ENCODE results near the gene SLC24A3. TPM values are rescaled to one million over a fixed set of nuclear protein-coding genes. Genes with fewer than 3 reads are reported as not detected.

Gene SLC24A3
- total RNA-seq, 8 experiments from 2014 or later = 0.13 to 13.3 (median 7.0) TPM

GRCh38 chr20:19679900-19680495, 467.6 kb downstream of the SLC24A3 start:
- 79 to 96% (median 81%) methylated on average over 1 to 5 of the region's 5 CpGs; no CpG with 5 or more reads in 2 of the 10 experiments for WGBS, 10 experiments
- in situ Hi-C loops (cut with MboI; ENCODE audit: low pct_unique_long_range_greater_than_20kb in 2 of 9, low sequenced_read_pairs in 9 of 9, unreplicated experiment in 9 of 9) = loop anchor here in 2 of 9 experiments (25.0 kb wide), 3 partner anchors 207 to 332 kb away; partner anchors contain the start of gene NAA20 (in 1 of the 2)
- no peak overlapping the region for H3K27ac ChIP-seq

GRCh38 chr20:19682249-19682648, 469.8 kb downstream of the SLC24A3 start:
- 0 to 100% (median 46%) methylated on average over 1 to 2 of the region's 2 CpGs; no CpG with 5 or more reads in 4 of the 10 experiments for WGBS, 10 experiments
- Histone ChIP-seq H3K4me3 (no peak overlapping the region), H3K4me1 (replicated peaks in 1 of 2) (no peaks in the 10 kb centered on the region), H3K27ac (no peak overlapping the region)
- in situ Hi-C loops (cut with MboI; ENCODE audit: low pct_unique_long_range_greater_than_20kb in 2 of 9, low sequenced_read_pairs in 9 of 9, unreplicated experiment in 9 of 9) = loop anchor here in 2 of 9 experiments (25.0 kb wide), 3 partner anchors 205 to 330 kb away; partner anchors contain the start of gene NAA20 (in 1 of the 2)
- no peak for ATAC-seq (replicated peaks in 6 of 8)

More at GRCh38 chr20:19679900-19680495, 467.6 kb downstream of the SLC24A3 start:
- no peak for ATAC-seq (replicated peaks in 6 of 8)
- no peaks in the 10 kb centered on the region for H3K4me1 ChIP-seq (replicated peaks in 1 of 2)
- H3K4me3 ChIP-seq = no peak overlapping the region

GRCh38 chr20:19683188-19683587, 470.7 kb downstream of the SLC24A3 start:
- H3K27ac ChIP-seq = no peak overlapping the region

GRCh38 chr20:19683822-19684221, 471.4 kb downstream of the SLC24A3 start:
- no peak overlapping the region for H3K4me3 ChIP-seq
- no peaks in the 10 kb centered on the region for H3K4me1 ChIP-seq (replicated peaks in 1 of 2)
- ATAC-seq (replicated peaks in 6 of 8) = no peak
- in situ Hi-C loops (cut with MboI; ENCODE audit: low pct_unique_long_range_greater_than_20kb in 2 of 9, low sequenced_read_pairs in 9 of 9, unreplicated experiment in 9 of 9) = loop anchor here in 2 of 9 experiments (25.0 kb wide), 3 partner anchors 203 to 328 kb away; partner anchors contain the start of gene NAA20 (in 1 of the 2)
- WGBS, 10 experiments = 33 to 97% (median 71%) methylated on average over 1 to 3 of the region's 3 CpGs; no CpG with 5 or more reads in 1 of the 10 experiments
- H3K27ac ChIP-seq = no peak overlapping the region

More at GRCh38 chr20:19683188-19683587, 470.7 kb downstream of the SLC24A3 start:
- WGBS, 10 experiments = 59 to 100% (median 89%) methylated on average over 1 to 3 of the region's 3 CpGs; no CpG with 5 or more reads in 1 of the 10 experiments
- Histone ChIP-seq H3K4me1 (replicated peaks in 1 of 2) (no peaks in the 10 kb centered on the region), H3K4me3 (no peak overlapping the region)
- no peak for ATAC-seq (replicated peaks in 6 of 8)
- in situ Hi-C loops (cut with MboI; ENCODE audit: low pct_unique_long_range_greater_than_20kb in 2 of 9, low sequenced_read_pairs in 9 of 9, unreplicated experiment in 9 of 9) = loop anchor here in 2 of 9 experiments (25.0 kb wide), 3 partner anchors 204 to 329 kb away; partner anchors contain the start of gene NAA20 (in 1 of the 2)

GRCh38 chr20:19688031-19688806, 475.8 kb downstream of the SLC24A3 start:
- 21 to 80% (median 34%) methylated on average over 1 to 11 of the region's 13 CpGs; no CpG with 5 or more reads in 4 of the 10 experiments for WGBS, 10 experiments
- Histone ChIP-seq H3K27ac (no peak overlapping the region), H3K4me3 (no peak overlapping the region), H3K4me1 (replicated peaks in 1 of 2) (no peaks in the 10 kb centered on the region)
- in situ Hi-C loops (cut with MboI; ENCODE audit: low pct_unique_long_range_greater_than_20kb in 2 of 9, low sequenced_read_pairs in 9 of 9, unreplicated experiment in 9 of 9) = loop anchor here in 2 of 9 experiments (25.0 kb wide), 3 partner anchors 199 to 324 kb away; partner anchors contain the start of gene NAA20 (in 1 of the 2)
- ATAC-seq (replicated peaks in 6 of 8) = peak; percentile 74 to 97 (median 85)

GRCh38 chr20:19690462-19690861, 478.0 kb downstream of the SLC24A3 start:
- in situ Hi-C loops (cut with MboI; ENCODE audit: low pct_unique_long_range_greater_than_20kb in 2 of 9, low sequenced_read_pairs in 9 of 9, unreplicated experiment in 9 of 9) = loop anchor here in 3 of 9 experiments (10.0 to 25.0 kb wide), 5 partner anchors 104 to 322 kb away; partner anchors contain the start of gene NAA20 (in 1 of the 3)
- H3K4me3 ChIP-seq = no peak overlapping the region
- H3K4me1 ChIP-seq (replicated peaks in 1 of 2) = no peaks in the 10 kb centered on the region
- WGBS, 10 experiments = 43 to 100% (median 82%) methylated on average over 1 to 5 of the region's 5 CpGs
- no peak overlapping the region for H3K27ac ChIP-seq
- no peak for ATAC-seq (replicated peaks in 6 of 8)

GRCh38 chr20:19691125-19691524, 478.7 kb downstream of the SLC24A3 start:
- in situ Hi-C loops (cut with MboI; ENCODE audit: low pct_unique_long_range_greater_than_20kb in 2 of 9, low sequenced_read_pairs in 9 of 9, unreplicated experiment in 9 of 9) = loop anchor here in 3 of 9 experiments (10.0 to 25.0 kb wide), 5 partner anchors 104 to 321 kb away; partner anchors contain the start of gene NAA20 (in 1 of the 3)
- 70 to 98% (median 91%) methylated on average over 3 to 5 of the region's 5 CpGs; no CpG with 5 or more reads in 2 of the 10 experiments for WGBS, 10 experiments
- H3K27ac ChIP-seq = no peak overlapping the region
- no peaks in the 10 kb centered on the region for H3K4me1 ChIP-seq (replicated peaks in 1 of 2)
- no peak for ATAC-seq (replicated peaks in 6 of 8)
- H3K4me3 ChIP-seq = no peak overlapping the region

GRCh38 chr20:19692100-19692499, 479.7 kb downstream of the SLC24A3 start:
- Histone ChIP-seq H3K4me1 (replicated peaks in 1 of 2) (no peaks in the 10 kb centered on the region), H3K4me3 (no peak overlapping the region), H3K27ac (no peak overlapping the region)
- in situ Hi-C loops (cut with MboI; ENCODE audit: low pct_unique_long_range_greater_than_20kb in 2 of 9, low sequenced_read_pairs in 9 of 9, unreplicated experiment in 9 of 9) = loop anchor here in 3 of 9 experiments (10.0 to 25.0 kb wide), 5 partner anchors 103 to 320 kb away; partner anchors contain the start of gene NAA20 (in 1 of the 3)
- 29 to 100% (median 88%) methylated on average over 1 to 4 of the region's 4 CpGs for WGBS, 10 experiments
- no peak for ATAC-seq (replicated peaks in 6 of 8)

- H3K4me1 ChIP-seq (replicated peaks in 1 of 2) = no peaks in the 10 kb centered on the region
- in situ Hi-C loops (cut with MboI; ENCODE audit: low pct_unique_long_range_greater_than_20kb in 2 of 9, low sequenced_read_pairs in 9 of 9, unreplicated experiment in 9 of 9) = loop anchor here in 3 of 9 experiments (10.0 to 25.0 kb wide), 5 partner anchors 102 to 320 kb away; partner anchors contain the start of gene NAA20 (in 1 of the 3)
- no peak overlapping the region for H3K4me3 ChIP-seq
- peak in 1 of 8 experiments; percentile 25 for ATAC-seq (replicated peaks in 6 of 8)
- no peak overlapping the region for H3K27ac ChIP-seq
- WGBS, 10 experiments = 3 to 50% (median 25%) methylated on average over 1 to 11 of the region's 15 CpGs; no CpG with 5 or more reads in 2 of the 10 experiments
Measured at GRCh38 chr20:19692685-19693119, 480.3 kb downstream of the SLC24A3 start.

- 0 to 100% (median 88%) methylated on average over 1 to 4 of the region's 8 CpGs; no CpG with 5 or more reads in 1 of the 10 experiments for WGBS, 10 experiments
- H3K4me1 ChIP-seq (replicated peaks in 1 of 2) = no peaks in the 10 kb centered on the region
- no peak overlapping the region for H3K4me3 ChIP-seq
- in situ Hi-C loops (cut with MboI; ENCODE audit: low pct_unique_long_range_greater_than_20kb in 2 of 9, low sequenced_read_pairs in 9 of 9, unreplicated experiment in 9 of 9) = loop anchor here in 3 of 9 experiments (10.0 to 25.0 kb wide), 5 partner anchors 101 to 319 kb away; partner anchors contain the start of gene NAA20 (in 1 of the 3)
- no peak overlapping the region for H3K27ac ChIP-seq
- ATAC-seq (replicated peaks in 6 of 8) = no peak
Measured at GRCh38 chr20:19693508-19693907, 481.1 kb downstream of the SLC24A3 start.

GRCh38 chr20:19695081-19695480, 482.6 kb downstream of the SLC24A3 start:
- no peaks in the 10 kb centered on the region for H3K4me1 ChIP-seq (replicated peaks in 1 of 2)
- no peak overlapping the region for H3K27ac ChIP-seq
- WGBS, 10 experiments = 30 to 100% (median 71%) methylated on average over 1 to 2 of the region's 2 CpGs; no CpG with 5 or more reads in 5 of the 10 experiments
- ATAC-seq (replicated peaks in 6 of 8) = peak in 2 of 8 experiments; percentile 22 to 40
- H3K4me3 ChIP-seq = no peak overlapping the region
- in situ Hi-C loops (cut with MboI; ENCODE audit: low pct_unique_long_range_greater_than_20kb in 2 of 9, low sequenced_read_pairs in 9 of 9, unreplicated experiment in 9 of 9) = loop anchor here in 3 of 9 experiments (10.0 to 25.0 kb wide), 5 partner anchors 100 to 317 kb away; partner anchors contain the start of gene NAA20 (in 1 of the 3)

- 80% methylated on average over 2 of the region's 4 CpGs; no CpG with 5 or more reads in 9 of the 10 experiments for WGBS, 10 experiments
- no peaks in the 10 kb centered on the region for H3K4me1 ChIP-seq (replicated peaks in 1 of 2)
- no peak overlapping the region for H3K27ac ChIP-seq
- no peak overlapping the region for H3K4me3 ChIP-seq
- ATAC-seq (replicated peaks in 6 of 8) = no peak
- in situ Hi-C loops (cut with MboI; ENCODE audit: low pct_unique_long_range_greater_than_20kb in 2 of 9, low sequenced_read_pairs in 9 of 9, unreplicated experiment in 9 of 9) = loop anchor here in 3 of 9 experiments (10.0 to 25.0 kb wide), 5 partner anchors 98 to 316 kb away; partner anchors contain the start of gene NAA20 (in 1 of the 3)
Measured at GRCh38 chr20:19696620-19697019, 484.2 kb downstream of the SLC24A3 start.

Data from motor neuron (in vitro differentiated cells).